SH-SY5Y (cell line): Measurements from ENCODE around the gene SRPK3.

ENCODE experiments used
- GATA2 ChIP-seq: IDR thresholded peaks from 2 replicates; pipeline ENCODE4 v1.6.1; 2011; ENCODE audit warnings: mild to moderate bottlenecking, low read depth, low read length
- GATA3 ChIP-seq: IDR thresholded peaks from 2 replicates; pipeline ENCODE4 v1.6.1; 2011; ENCODE audit warnings: low read depth, mild to moderate bottlenecking, low read length, moderate library complexity

The SRPK3 gene

GRCh38 chrX:153780678-153781427 is at the start of gene SRPK3:
SRPK3 (plus strand) TSS chrX:153781041; CDS start chrX:153781087, 46 bp downstream.
- TF ChIP-seq GATA2 (no peak), GATA3 (no peak)

GRCh38 chrX:153731117-153731844 is 49.6 kb upstream of the SRPK3 start:
- TF ChIP-seq GATA2, result no peak
- no peak for TF ChIP-seq GATA3

- no peak for TF ChIP-seq GATA3
- no peak for TF ChIP-seq GATA2
Observed at GRCh38 chrX:153731845-153732215, 49.0 kb upstream of the SRPK3 start.

GRCh38 chrX:153732401-153732800 is 48.4 kb upstream of the SRPK3 start:
- TF ChIP-seq GATA2 (no peak), GATA3 (no peak)

- TF ChIP-seq GATA2, result no peak
- TF ChIP-seq GATA3, result no peak
Observed at GRCh38 chrX:153733651-153734240, 47.1 kb upstream of the SRPK3 start.

- TF ChIP-seq GATA3 (no peak), GATA2 (no peak)
Observed at GRCh38 chrX:153734871-153735270, 46.0 kb upstream of the SRPK3 start.

- TF ChIP-seq GATA3, result no peak
- TF ChIP-seq GATA2, result no peak
Observed at GRCh38 chrX:153735274-153735673, 45.6 kb upstream of the SRPK3 start.

- no peak for TF ChIP-seq GATA3
- no peak for TF ChIP-seq GATA2
Observed at GRCh38 chrX:153736071-153736820, 44.6 kb upstream of the SRPK3 start.

- TF ChIP-seq GATA2 (no peak), GATA3 (no peak)
Observed at GRCh38 chrX:153736871-153737441, 43.9 kb upstream of the SRPK3 start.

GRCh38 chrX:153738056-153738605 is 42.7 kb upstream of the SRPK3 start:
- TF ChIP-seq GATA3, result no peak
- no peak for TF ChIP-seq GATA2

GRCh38 chrX:153739754-153740486 is 40.9 kb upstream of the SRPK3 start:
- TF ChIP-seq GATA2 (peak; percentile 37; the same call in 1 of the 2 replicates), GATA3 (no peak)

- TF ChIP-seq GATA3, result no peak
Observed at GRCh38 chrX:153740631-153741222, 40.1 kb upstream of the SRPK3 start.

- TF ChIP-seq GATA3, result no peak
- TF ChIP-seq GATA2, result no peak
Observed at GRCh38 chrX:153741446-153741845, 39.4 kb upstream of the SRPK3 start.
